SU-DHL-6 (cell line): ENCODE results near the gene PGC.

Experiments
- CTCF ChIP-seq: fragments of 200-600 bp; sonication (generic); IDR thresholded peaks from one replicate; pipeline ENCODE4 v1.5.1; 2017; ENCODE audit warnings: antibody characterized with exemption, mild to moderate bottlenecking, low read length, moderate library complexity; ENCODE audit not compliant: insufficient read depth, poor library complexity, severe bottlenecking
- EZH2phosphoT487 ChIP-seq: fragments of 200-600 bp; sonication (generic), shearing (Covaris generic); conservative IDR thresholded peaks from 2 replicates; pipeline ENCODE4 v1.6.1; 2018; ENCODE audit warnings: mild to moderate bottlenecking, antibody characterized with exemption, low read length, moderate library complexity, mixed read lengths

GRCh38 chr6:41758641-41759035, 11.4 kb upstream of the PGC start:
- TF ChIP-seq CTCF, result no peak
- no peak for TF ChIP-seq EZH2phosphoT487
